Heart left ventricle (tissue), 13 donors: ENCODE data around the gene ARF6.

Experiments used
- CTCF ChIP-seq, 12 donors: fragments of 200-600 bp; sonication (generic) in 4 of 12; IDR thresholded peaks; one replicate each; pipeline versions ENCODE4 v1.5.0 to v1.8.0; 2018 to 2022; ENCODE audit warnings: antibody characterized with exemption in 12 of 12, mild to moderate bottlenecking in 5 of 12
- POLR2A ChIP-seq, 2 donors: fragments of 450-650 bp; IDR thresholded peaks; one replicate each; pipeline ENCODE4 v1.6.1; 2017; ENCODE audit warnings: antibody characterized with exemption in 2 of 2, mild to moderate bottlenecking in 2 of 2, moderate library complexity in 2 of 2
- donor health status: ischemic (EF 13 %, LVEDD 7.1; RV severe dilation, severe dysfunction).
- donor health status: DM: no; HTN: yes; CAD: no.
- donor health status: DM: no; HTN: no; CAD: no.
- donor health status: ischemic (EF 25% LVEDD 6.9; RV normal size, moderate dysfunction).
- donor health status: ischemic (EF 25% LVEDD 5.7; RV mildly dilated, moderate dysfunction).
- donor health status: ischemic (EF 35%, LVEDD 5.7; RV mildly dilated, moderate dysfunction).
- donor health status: nonischemic (EF 11% LVEDD 7.7; RV severe dilation, severe dysfunction).
- donor health status: DM: yes; HTN: yes; CAD: no.
- donor health status: PGD.
- donor health status: ischemic (EF 29% LVEDD 5.4; RV normal size, mild dysfunction).
- donor health status: nonischemic (EF 23%, LVEDD 6.1; RV moderate dilation, normal function).

- TF ChIP-seq CTCF (IDR thresholded peaks at IDR 0.05) (no peak), POLR2A (IDR thresholded peaks at IDR 0.05) (no peak)
These were observed 9.8 kb upstream of the ARF6 start for GRCh38 chr14:49882826-49883694.
